Stimulated activated CD8-positive, alpha-beta memory T cell treated with anti-CD3 and anti-CD28 coated beads, Interleukin-4, amount 100 ng/mL, for 48 hours (primary cell): ENCODE measurements around the gene XPO6.

Experiments
- DNase-seq: peaks from one replicate; pipeline ENCODE4 v3.0.0-alpha.2; 2020

XPO6 gene

DNA sequence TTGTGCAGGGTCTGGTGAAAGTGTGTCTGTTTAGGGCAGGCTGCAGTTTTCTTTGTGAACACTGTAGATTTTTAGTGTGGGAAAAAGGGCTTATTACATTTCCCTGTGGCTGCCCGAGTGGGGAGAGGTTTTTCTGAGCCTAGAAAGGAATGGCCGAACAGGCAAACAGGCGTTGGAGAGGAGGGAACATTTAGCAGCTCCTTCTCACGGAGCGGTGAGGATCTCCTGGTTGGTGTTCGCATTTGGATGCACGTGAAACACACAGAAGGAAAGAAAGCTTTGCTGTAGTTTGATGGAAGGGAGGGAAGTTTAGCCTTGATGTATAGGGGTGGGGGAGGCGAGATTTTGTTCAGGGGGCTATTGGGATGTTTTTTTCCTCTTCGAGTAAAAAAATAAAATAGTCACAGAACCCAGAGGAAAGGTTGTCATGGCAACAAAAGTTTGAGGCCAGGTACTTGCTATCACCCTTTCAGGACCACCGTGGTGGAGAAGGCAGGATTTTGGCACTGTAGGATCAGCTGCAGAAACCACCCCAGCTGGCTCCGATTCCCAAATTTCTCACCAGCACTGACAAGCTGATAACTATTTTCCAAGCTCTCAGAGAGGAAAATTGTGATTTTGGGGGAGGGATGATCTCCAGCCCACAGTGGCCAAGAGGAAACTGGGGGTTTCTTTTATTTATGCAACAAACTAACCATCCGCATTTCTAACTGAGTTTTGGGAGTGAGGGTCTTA, 151.8 kb downstream of the XPO6 start:
- DNase-seq, result no peak

DNA sequence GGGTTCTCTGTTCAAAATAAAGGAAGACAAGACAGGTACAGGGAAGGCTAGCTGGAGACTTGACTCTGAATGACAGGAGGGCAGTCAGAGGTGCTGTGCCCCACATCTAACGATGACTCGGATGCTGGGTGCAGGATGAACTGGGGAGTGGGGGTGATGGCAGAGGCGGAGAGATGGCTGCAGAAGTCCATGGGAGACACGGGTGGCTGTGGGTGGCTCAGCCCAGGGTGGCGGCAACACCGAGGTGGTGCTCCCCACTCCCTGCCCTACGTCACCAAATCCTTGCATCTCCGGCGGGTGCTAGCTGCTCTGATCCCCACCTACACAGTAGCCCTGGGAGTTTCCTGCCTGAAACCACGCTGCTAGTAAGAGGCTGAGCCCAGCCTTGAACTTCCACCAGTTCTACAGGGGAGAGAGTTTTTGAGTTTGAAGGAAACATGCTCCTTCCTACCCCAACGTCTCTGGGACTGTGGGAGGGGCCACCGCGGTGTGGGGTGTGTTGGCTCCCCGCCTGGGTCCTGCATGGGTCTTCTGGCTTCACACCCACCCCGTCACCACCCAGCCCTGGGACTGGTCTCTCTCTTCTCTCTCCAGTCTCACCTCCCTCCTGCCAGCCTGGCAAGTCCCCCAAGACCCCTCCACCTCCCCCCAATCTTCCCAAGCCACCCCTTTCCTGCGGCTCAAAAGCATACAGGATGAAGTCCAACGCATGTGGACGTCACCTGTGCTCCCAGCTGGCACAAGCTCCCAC, 152.8 kb downstream of the XPO6 start:
- no peak for DNase-seq

- DNase-seq, result no peak
Measured at GRCh38 chr16:28057949-28058348, 153.8 kb downstream of the XPO6 start.

DNA sequence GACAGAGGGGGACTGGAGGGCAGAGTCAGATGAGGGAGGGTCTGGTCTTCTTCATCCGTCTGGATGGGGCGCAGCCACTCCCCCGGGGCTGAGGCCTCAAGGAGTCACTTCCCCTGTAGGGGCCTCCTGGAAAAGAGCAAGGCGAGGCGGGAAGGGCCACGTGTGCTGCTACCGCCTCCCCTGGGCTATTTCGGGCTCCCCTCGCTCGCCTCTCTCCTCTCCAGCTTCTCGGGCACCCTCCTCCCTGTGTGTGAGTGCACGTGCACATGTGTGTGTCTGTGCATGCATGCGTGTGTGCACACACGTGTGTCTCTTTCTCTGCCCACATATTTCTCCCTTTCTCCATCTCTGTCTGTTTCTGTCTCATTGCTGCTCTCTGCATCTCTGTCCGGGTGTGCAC, 158.3 kb downstream of the XPO6 start:
- no peak for DNase-seq

GRCh38 chr16:28052274-28053128, 159.3 kb downstream of the XPO6 start:
- DNase-seq, result no peak

- DNase-seq, result no peak
Measured at GRCh38 chr16:28051486-28051885, 160.3 kb downstream of the XPO6 start.
